ENCODE results near the gene MRPL28.

MRPL28 gene

DNA sequence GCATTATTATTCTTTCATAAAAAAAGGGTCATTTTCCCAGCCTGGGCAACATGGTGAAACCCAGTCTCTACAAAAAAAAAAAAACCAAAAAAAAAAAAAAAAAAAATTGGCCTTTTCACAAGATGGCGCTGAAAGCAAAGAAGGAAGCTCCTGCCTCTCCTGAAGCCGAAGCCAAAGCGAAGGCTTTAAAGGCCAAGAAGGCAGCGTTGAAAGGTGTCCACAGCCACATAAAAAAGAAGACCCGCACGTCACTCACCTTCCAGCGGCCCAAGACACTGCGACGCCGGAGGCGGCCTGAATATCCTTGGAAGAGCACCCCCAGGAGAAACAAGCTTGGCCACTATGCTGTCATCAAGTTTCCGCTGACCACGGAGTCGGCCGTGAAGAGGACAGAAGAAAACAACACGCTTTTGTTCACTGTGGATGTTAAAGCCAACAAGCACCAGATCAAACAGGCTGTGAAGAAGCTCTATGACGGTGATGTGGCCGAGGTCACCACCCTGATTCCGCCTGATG is 16.4 kb upstream of the MRPL28 start:
- no peak overlapping the region for H3K4me3 ChIP-seq (ENCODE audit: low read length)
- TF ChIP-seq, protein P1, sequence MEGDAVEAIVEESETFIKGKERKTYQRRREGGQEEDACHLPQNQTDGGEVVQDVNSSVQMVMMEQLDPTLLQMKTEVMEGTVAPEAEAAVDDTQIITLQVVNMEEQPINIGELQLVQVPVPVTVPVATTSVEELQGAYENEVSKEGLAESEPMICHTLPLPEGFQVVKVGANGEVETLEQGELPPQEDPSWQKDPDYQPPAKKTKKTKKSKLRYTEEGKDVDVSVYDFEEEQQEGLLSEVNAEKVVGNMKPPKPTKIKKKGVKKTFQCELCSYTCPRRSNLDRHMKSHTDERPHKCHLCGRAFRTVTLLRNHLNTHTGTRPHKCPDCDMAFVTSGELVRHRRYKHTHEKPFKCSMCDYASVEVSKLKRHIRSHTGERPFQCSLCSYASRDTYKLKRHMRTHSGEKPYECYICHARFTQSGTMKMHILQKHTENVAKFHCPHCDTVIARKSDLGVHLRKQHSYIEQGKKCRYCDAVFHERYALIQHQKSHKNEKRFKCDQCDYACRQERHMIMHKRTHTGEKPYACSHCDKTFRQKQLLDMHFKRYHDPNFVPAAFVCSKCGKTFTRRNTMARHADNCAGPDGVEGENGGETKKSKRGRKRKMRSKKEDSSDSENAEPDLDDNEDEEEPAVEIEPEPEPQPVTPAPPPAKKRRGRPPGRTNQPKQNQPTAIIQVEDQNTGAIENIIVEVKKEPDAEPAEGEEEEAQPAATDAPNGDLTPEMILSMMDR (conservative IDR thresholded peaks at IDR 0.05; ENCODE audit: low read length), result no peak
- DNase-seq (ENCODE audit: low read depth), result no peak

GRCh38 chr16:383326-384051 is 13.2 kb upstream of the MRPL28 start:
- H3K4me3 ChIP-seq (ENCODE audit: low read length), result no peak overlapping the region
- DNase-seq (ENCODE audit: low read depth), result no peak
- TF ChIP-seq, protein P1 (conservative IDR thresholded peaks at IDR 0.05; ENCODE audit: low read length), result no peak

DNA sequence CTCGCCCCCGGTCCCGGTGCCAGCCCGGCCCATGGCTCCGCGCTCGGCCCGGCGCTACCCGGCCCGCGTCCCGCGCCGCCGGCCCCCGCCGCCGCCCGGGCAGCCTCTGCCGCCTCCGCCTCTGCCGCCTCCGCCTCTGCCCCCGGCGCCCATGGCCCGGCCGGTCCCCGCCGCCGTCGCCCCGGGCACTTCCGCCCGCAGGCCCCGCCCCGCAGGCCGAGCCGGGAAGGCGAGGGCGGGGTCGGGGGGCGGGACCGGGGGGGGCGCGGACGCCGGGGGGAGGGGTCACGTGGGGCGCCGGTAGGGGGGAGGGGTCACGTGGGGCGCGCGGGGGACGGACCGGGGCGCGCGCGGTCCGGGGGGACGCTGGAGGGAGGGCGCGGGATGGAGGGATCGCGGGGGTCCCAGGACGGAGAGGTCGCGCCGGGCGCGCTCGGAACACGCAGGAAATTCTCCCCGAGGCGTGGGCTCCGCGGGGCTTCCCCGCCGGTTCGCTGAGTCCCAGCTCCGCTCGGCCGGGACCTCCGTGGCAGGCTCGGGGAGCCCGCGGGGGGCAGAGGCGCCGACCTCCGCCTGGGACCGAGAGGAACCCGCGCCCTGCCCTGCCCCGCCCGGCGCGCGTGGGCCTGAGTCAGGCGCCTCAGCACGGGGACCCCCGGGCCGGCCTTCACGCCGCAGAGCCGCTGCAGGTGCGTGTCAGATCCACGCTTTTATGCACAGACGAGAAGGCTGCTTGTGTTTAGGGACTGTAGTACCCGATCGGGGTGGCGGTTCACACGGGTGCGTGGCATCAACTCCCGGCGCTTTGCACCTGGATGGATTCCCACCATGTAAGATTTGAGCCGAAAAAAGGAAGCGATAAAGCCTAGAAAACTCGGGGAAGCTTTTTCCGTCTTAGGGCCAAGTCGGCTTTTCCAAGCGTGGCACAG is 11.7 kb upstream of the MRPL28 start, which contains the start of gene PGAP6:
TSS of gene PGAP6 (minus strand) at position 190 of the 929 bp plus-strand sequence. CDS start at position 33, 157 bp downstream.
- DNase-seq (ENCODE audit: low read depth), result peak; percentile 53
- peak within 1 kb of the TSS; percentile 73 for H3K4me3 ChIP-seq (ENCODE audit: low read length)
- TF ChIP-seq, protein P1 (conservative IDR thresholded peaks at IDR 0.05; ENCODE audit: low read length), result no peak

DNA sequence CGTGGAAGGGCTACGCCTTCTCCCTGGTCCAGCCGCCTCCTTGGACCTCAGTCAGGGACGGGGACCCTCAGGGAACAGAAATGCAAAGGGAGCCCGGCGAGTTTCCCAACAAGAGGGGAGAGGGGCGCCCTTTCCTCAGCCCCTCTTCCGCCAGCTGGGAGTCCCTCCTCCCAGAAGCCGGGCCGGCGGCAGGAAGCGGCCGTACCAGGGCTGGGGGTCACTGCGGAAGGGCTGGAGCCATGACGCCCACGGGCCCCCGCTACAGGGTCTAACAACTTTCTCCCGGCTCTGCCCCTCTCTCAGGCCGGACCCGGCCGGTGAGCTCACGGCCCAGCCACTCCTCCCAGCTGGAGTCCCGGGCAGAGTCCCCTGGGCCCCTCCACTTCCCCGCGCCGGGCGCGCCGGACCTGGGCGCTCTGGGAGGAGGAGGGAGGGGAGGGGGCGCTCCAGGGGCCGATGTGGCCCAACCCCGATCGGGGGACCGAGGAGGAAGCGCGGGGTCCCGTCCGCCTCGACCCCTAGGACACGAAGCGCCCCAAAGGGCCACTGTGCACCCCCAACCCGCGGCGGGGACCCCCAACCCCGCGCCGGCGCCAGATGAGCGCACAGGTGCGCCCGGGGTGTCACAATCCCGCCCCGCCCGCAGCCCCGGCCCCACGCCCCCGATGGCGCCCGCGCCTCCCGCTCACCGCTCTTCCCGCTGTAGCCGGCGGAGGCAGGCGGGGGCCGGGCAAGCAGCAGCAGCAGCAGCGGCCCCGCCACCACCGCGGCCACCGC is 10.9 kb upstream of the MRPL28 start:
- DNase-seq (ENCODE audit: low read depth), result no peak
- TF ChIP-seq, protein P1 (conservative IDR thresholded peaks at IDR 0.05; ENCODE audit: low read length), result no peak
- peak overlapping the region; percentile 72 for H3K4me3 ChIP-seq (ENCODE audit: low read length)

GRCh38 chr16:380762-381011 is 10.3 kb upstream of the MRPL28 start:
- TF ChIP-seq, protein P1 (conservative IDR thresholded peaks at IDR 0.05; ENCODE audit: low read length), result no peak
- H3K4me3 ChIP-seq (ENCODE audit: low read length), result peak overlapping the region; percentile 72

GRCh38 chr16:379961-380761 is 9.8 kb upstream of the MRPL28 start:
- DNase-seq (ENCODE audit: low read depth), result no peak
- TF ChIP-seq, protein P1 (conservative IDR thresholded peaks at IDR 0.05; ENCODE audit: low read length), result no peak
- H3K4me3 ChIP-seq (ENCODE audit: low read length), result peak overlapping the region; percentile 72

More at GRCh38 chr16:380762-381011, 10.3 kb upstream of the MRPL28 start:
- no peak for DNase-seq (ENCODE audit: low read depth)

Measured in AG10803 (cell line).